Suprapubic skin (tissue), 4 donors: Measurements from ENCODE around the gene CCDC126. TPM values are rescaled to one million over a fixed set of nuclear protein-coding genes. Genes with fewer than 3 reads are reported as not detected.

Source experiments
- DNase-seq, 2 donors: peaks; one replicate each; pipeline ENCODE4 v3.0.0-alpha.2; 2019; ENCODE audit warnings: low spot score in 2 of 2
- H3K27ac ChIP-seq: fragments of 200-600 bp; sonication (generic); one replicate; pipeline ENCODE4 v1.5.1; 2019
- H3K27me3 ChIP-seq: fragments of 200-600 bp; sonication (generic); one replicate; pipeline ENCODE4 v1.5.1; 2019
- H3K36me3 ChIP-seq: fragments of 200-600 bp; sonication (generic); one replicate; pipeline ENCODE4 v1.5.1; 2019
- H3K4me1 ChIP-seq: fragments of 200-600 bp; sonication (generic); one replicate; pipeline ENCODE4 v1.5.1; 2019
- H3K4me3 ChIP-seq: fragments of 200-600 bp; sonication (generic); one replicate; pipeline ENCODE4 v1.5.1; 2019; ENCODE audit warnings: mild to moderate bottlenecking
- H3K9me3 ChIP-seq: fragments of 200-600 bp; sonication (generic); one replicate; pipeline ENCODE4 v1.5.1; 2019
- EP300 ChIP-seq: sonication (generic); formaldehyde crosslinking; IDR thresholded peaks from one replicate; pipeline ENCODE4 v1.6.1; 2017; ENCODE audit warnings: antibody characterized with exemption
- POLR2A ChIP-seq, 2 donors: fragments of 450-650 bp; IDR thresholded peaks; one replicate each; pipeline ENCODE4 v1.6.1; 2017; ENCODE audit warnings: antibody characterized with exemption in 2 of 2, mild to moderate bottlenecking in 2 of 2, moderate library complexity in 2 of 2
- POLR2AphosphoS5 ChIP-seq, 3 donors: sonication (generic); formaldehyde crosslinking; IDR thresholded peaks; one replicate each; pipeline ENCODE4 v1.6.1; 2017; ENCODE audit warnings: antibody characterized with exemption in 3 of 3
- WGBS: methylation state at CpG from one replicate; pipeline ENCODE4 v1.1.5; 2018; 5-methylcytosine and 5-hydroxymethylcytosine counted together
- total RNA-seq, 4 donors: library from RNA; depleted of rRNA; stranded (reverse); fragments of >200 nt; gene quantifications; one replicate each; pipeline ENCODE4 v1.1.0, GENCODE V29; 2016
- TF ChIP-seq, protein P1 (sequence below), 2 donors: fragments of 200-600 bp in 1 of 2; fragments of 450-650 bp in 1 of 2; sonication (generic) in 1 of 2; IDR thresholded peaks; one replicate each; pipeline ENCODE4 v1.5.1; 2016 to 2019; ENCODE audit warnings: antibody characterized with exemption in 2 of 2, mild to moderate bottlenecking in 1 of 2, moderate library complexity in 1 of 2

Gene CCDC126
- total RNA-seq, 4 donors from 2014 or later = 7.1 to 25.4 (median 11.5) TPM

DNA sequence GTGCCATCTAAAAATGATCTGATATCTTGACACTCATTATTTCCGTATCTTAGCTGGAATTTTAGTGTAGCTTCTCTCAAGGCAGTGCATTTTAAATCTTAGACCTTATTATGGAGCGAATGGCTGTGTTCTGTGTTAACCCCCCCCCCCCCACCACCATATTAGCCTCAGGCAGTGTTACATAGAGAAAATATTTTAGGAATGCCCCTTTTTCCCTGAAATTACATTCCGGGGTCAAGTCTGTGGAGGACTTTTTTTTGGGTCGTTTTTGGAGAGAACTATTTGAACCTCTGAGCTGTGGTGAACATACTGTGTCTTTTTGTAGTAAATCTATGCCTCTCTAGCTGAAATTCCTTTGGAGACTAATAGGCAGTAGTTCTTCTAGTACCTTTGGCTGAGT lies 3.1 kb downstream of the CCDC126 start:
- Histone ChIP-seq H3K4me3 (no peak overlapping the region), H3K9me3 (no peaks in the 10 kb centered on the region), H3K27me3 (no peaks in the 10 kb centered on the region), H3K4me1 (peaks cover 22% of the 10 kb centered on the region), H3K36me3 (no peaks in the 10 kb centered on the region), H3K27ac (no peak overlapping the region)
- WGBS = 68% methylated on average over 4 of the region's 4 CpGs
- TF ChIP-seq POLR2AphosphoS5 (IDR thresholded peaks at IDR 0.05) (no peak), POLR2A (IDR thresholded peaks at IDR 0.05) (no peak), EP300 (no peak)
- TF ChIP-seq, protein P1, sequence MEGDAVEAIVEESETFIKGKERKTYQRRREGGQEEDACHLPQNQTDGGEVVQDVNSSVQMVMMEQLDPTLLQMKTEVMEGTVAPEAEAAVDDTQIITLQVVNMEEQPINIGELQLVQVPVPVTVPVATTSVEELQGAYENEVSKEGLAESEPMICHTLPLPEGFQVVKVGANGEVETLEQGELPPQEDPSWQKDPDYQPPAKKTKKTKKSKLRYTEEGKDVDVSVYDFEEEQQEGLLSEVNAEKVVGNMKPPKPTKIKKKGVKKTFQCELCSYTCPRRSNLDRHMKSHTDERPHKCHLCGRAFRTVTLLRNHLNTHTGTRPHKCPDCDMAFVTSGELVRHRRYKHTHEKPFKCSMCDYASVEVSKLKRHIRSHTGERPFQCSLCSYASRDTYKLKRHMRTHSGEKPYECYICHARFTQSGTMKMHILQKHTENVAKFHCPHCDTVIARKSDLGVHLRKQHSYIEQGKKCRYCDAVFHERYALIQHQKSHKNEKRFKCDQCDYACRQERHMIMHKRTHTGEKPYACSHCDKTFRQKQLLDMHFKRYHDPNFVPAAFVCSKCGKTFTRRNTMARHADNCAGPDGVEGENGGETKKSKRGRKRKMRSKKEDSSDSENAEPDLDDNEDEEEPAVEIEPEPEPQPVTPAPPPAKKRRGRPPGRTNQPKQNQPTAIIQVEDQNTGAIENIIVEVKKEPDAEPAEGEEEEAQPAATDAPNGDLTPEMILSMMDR (IDR thresholded peaks at IDR 0.05) = no peak
- DNase-seq = no peak

- Histone ChIP-seq H3K36me3 (no peaks in the 10 kb centered on the region), H3K27me3 (no peaks in the 10 kb centered on the region), H3K4me1 (peaks cover 13% of the 10 kb centered on the region), H3K4me3 (no peak overlapping the region), H3K27ac (no peak overlapping the region), H3K9me3 (no peaks in the 10 kb centered on the region)
- DNase-seq = no peak
- TF ChIP-seq POLR2A (IDR thresholded peaks at IDR 0.05) = no peak
- no peak for TF ChIP-seq EP300
- TF ChIP-seq POLR2AphosphoS5 (IDR thresholded peaks at IDR 0.05) = no peak
- TF ChIP-seq, protein P1 (IDR thresholded peaks at IDR 0.05) = no peak
- 88% methylated on average over 4 of the region's 4 CpGs for WGBS
These were observed 6.6 kb downstream of the CCDC126 start for GRCh38 chr7:23603632-23604295.

GRCh38 chr7:23604296-23604640 lies 7.1 kb downstream of the CCDC126 start:
- no peak overlapping the region for H3K4me3 ChIP-seq
- H3K4me1 ChIP-seq = peaks cover 8% of the 10 kb centered on the region
- TF ChIP-seq, protein P1 (IDR thresholded peaks at IDR 0.05) = no peak
- no peak for TF ChIP-seq EP300
- TF ChIP-seq POLR2A (IDR thresholded peaks at IDR 0.05) = no peak
- TF ChIP-seq POLR2AphosphoS5 (IDR thresholded peaks at IDR 0.05) = no peak
- no peaks in the 10 kb centered on the region for H3K27me3 ChIP-seq
- no peaks in the 10 kb centered on the region for H3K9me3 ChIP-seq
- H3K36me3 ChIP-seq = no peaks in the 10 kb centered on the region
- H3K27ac ChIP-seq = no peak overlapping the region
- no peak for DNase-seq

- DNase-seq = no peak
- no peaks in the 10 kb centered on the region for H3K9me3 ChIP-seq
- peaks cover 3% of the 10 kb centered on the region for H3K4me1 ChIP-seq
- TF ChIP-seq EP300 = no peak
- TF ChIP-seq POLR2A (IDR thresholded peaks at IDR 0.05) = no peak
- TF ChIP-seq, protein P1 (IDR thresholded peaks at IDR 0.05) = no peak
- no peak for TF ChIP-seq POLR2AphosphoS5 (IDR thresholded peaks at IDR 0.05)
- H3K27me3 ChIP-seq = no peaks in the 10 kb centered on the region
- H3K4me3 ChIP-seq = no peak overlapping the region
- no peak overlapping the region for H3K27ac ChIP-seq
- no peaks in the 10 kb centered on the region for H3K36me3 ChIP-seq
These were observed 9.9 kb downstream of the CCDC126 start for GRCh38 chr7:23607130-23607529.

DNA sequence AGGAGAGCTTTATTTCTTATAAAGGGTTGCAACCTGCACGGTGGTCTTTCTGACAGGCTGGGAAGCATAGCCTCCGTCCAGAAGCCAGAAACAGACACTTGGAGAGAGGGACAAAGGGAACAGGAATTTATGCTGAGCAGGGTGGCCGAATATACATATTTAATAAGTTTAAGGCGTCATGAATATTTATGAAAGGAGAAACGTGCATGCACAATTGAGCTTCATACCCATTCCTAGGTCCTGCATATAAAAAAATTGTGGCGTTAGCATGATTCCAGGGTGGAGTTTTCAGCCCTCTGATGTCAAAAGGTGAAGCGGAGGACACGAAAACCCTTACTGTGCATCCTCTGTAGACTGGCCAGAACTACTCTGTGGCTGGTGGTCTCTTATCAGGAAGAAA lies 10.7 kb downstream of the CCDC126 start:
- 89% methylated on average over 8 of the region's 8 CpGs for WGBS
- TF ChIP-seq POLR2AphosphoS5 (IDR thresholded peaks at IDR 0.05) = no peak
- Histone ChIP-seq H3K4me3 (no peak overlapping the region), H3K27ac (no peak overlapping the region), H3K4me1 (peaks cover 3% of the 10 kb centered on the region), H3K9me3 (no peaks in the 10 kb centered on the region), H3K27me3 (no peaks in the 10 kb centered on the region), H3K36me3 (no peaks in the 10 kb centered on the region)
- no peak for DNase-seq

DNA sequence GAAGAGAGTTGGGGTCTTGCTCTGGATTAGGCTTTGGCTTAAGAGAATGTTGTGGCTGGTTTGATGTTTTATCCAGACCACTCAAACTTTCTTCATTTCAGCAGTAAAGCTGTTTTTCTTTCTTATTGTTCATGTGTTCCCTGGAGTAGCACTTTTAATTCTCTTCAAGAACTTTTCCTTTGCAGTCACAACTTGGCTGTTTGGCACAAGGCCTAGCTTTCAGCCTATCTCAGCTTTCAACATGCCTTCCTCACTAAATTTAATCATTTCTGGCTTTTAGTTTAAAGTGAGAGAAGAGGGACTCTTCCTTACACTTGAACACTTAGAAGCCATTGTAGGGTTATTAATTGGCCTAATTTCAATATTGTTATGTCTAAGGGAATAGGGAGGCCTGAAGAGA lies 18.1 kb downstream of the CCDC126 start:
- no peak for DNase-seq
- H3K27ac ChIP-seq = no peak overlapping the region
- no peaks in the 10 kb centered on the region for H3K27me3 ChIP-seq
- H3K36me3 ChIP-seq = peaks cover 6% of the 10 kb centered on the region
- no peak for TF ChIP-seq EP300
- TF ChIP-seq, protein P1 (IDR thresholded peaks at IDR 0.05) = no peak
- TF ChIP-seq POLR2AphosphoS5 (IDR thresholded peaks at IDR 0.05) = no peak
- no peak for TF ChIP-seq POLR2A (IDR thresholded peaks at IDR 0.05)
- H3K4me3 ChIP-seq = no peak overlapping the region
- no peaks in the 10 kb centered on the region for H3K4me1 ChIP-seq
- no peaks in the 10 kb centered on the region for H3K9me3 ChIP-seq
